Lower leg skin (tissue), 3 donors: Measurements from ENCODE around the gene LGALS8.

ENCODE experiments used
- POLR2A ChIP-seq, 2 donors: fragments of 450-650 bp; IDR thresholded peaks; one replicate each; pipeline ENCODE4 v1.6.1; 2016 to 2017; ENCODE audit warnings: antibody characterized with exemption in 2 of 2, mild to moderate bottlenecking in 1 of 2, moderate library complexity in 1 of 2
- TF ChIP-seq, protein P1 (sequence below), 3 donors: fragments of 450-650 bp; IDR thresholded peaks; one replicate each; pipeline ENCODE4 v1.5.1; 2016; ENCODE audit warnings: antibody characterized with exemption in 3 of 3, mild to moderate bottlenecking in 3 of 3, moderate library complexity in 2 of 3

DNA sequence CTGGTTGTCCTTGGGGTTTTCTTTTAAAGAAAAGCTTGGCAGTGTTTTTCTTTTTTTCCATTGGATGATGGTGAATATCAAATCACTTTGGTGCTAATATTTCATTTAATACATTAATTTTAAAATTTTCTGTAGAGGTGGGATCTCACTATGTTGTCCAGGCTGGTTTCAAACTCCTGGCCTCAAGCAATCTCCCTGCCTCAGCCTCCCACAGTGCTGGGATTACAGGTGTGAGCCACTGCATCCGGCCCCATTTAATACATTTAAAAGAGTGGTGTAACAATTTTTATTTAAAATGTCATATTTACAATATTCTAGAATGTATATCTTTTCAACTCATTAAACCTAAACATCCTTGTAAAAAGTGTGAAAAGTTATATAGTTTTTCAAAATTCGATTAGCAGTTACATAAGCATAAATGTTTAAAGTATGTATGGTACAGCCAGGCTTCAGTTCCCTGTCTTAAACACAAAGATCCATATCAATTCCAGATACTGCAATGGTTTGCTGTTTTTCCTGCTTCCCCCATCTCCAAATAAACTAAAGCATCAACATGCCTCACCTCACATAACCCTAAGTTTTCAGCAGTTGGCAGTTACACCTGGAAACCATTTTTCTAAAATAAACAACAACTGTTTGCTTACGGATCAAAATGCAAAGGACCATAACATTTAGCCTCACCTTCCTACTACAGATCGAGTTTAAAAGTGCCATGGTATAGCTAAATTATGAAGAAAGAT, 8.9 kb upstream of the LGALS8 start:
- TF ChIP-seq, protein P1, sequence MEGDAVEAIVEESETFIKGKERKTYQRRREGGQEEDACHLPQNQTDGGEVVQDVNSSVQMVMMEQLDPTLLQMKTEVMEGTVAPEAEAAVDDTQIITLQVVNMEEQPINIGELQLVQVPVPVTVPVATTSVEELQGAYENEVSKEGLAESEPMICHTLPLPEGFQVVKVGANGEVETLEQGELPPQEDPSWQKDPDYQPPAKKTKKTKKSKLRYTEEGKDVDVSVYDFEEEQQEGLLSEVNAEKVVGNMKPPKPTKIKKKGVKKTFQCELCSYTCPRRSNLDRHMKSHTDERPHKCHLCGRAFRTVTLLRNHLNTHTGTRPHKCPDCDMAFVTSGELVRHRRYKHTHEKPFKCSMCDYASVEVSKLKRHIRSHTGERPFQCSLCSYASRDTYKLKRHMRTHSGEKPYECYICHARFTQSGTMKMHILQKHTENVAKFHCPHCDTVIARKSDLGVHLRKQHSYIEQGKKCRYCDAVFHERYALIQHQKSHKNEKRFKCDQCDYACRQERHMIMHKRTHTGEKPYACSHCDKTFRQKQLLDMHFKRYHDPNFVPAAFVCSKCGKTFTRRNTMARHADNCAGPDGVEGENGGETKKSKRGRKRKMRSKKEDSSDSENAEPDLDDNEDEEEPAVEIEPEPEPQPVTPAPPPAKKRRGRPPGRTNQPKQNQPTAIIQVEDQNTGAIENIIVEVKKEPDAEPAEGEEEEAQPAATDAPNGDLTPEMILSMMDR (IDR thresholded peaks at IDR 0.05), result no peak
- no peak for TF ChIP-seq POLR2A (IDR thresholded peaks at IDR 0.05)
